ENCODE data around the gene ZNF77. TPM values are rescaled to one million over a fixed set of nuclear protein-coding genes. Genes with fewer than 3 reads are reported as not detected.

ZNF77 gene
- total and polyA plus RNA-seq, 10 of the 15 experiments (the other 5 are each of a cell fraction or from before 2014, with no cell fraction given) = 1.9 to 4.7 (median 3.0) TPM

DNA sequence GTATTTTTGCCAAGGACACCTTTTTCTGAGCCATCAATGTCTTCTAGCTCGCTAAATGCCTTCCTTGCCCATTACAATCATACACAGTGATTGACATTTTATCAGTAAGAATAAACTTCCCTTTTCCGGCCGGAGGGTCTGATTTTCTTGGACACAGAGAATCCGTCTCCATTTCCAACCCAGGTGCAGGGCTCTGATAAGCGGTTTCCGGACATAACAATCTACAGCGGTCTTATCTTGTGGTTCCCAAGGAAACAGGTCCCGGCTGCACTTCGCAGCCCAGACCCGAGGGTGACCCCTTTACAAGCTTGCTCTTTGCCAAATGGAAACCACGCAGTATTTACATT lies 5.1 kb upstream of the ZNF77 start (continued):
- peak in 1 of 2 experiments; percentile 13; a peak in 1 of 4 replicates for TF ChIP-seq IKZF2 (IDR thresholded peaks at IDR 0.05)

DNA sequence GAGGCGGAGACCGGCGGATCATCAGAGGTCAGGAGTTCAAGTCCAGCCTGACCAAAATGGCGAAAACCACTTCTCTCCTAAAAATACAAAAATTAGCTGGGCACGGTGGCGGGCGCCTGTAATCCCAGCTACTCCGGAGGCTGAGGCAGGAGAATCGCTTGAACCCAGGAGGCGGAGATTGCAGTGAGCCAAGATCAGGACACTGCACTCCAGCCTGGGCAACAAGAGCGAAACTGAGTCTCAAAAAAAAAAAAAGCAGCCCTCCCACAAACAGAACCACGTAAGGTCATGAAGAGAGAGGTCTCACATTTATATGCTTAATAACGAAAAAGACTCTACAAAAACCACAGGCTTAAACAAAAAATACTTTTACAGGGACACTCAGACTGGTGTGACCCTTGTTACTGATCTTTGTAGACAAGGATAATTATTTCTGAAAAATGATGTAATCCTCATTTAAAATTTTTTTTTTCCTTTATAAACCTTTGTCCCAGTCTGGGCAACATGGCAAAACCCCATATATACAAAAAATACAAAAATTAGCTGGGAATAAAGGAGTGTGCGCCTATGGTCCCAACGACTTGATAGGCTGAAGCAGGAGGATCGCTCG lies 909 bp upstream of the ZNF77 start:
- Histone ChIP-seq H2AFZ (ENCODE audit: control insufficient read depth, low read depth, low read length) (peak overlapping the region; percentile 96), H3K36me3 (ENCODE audit: control insufficient read depth in 2 of 2, insufficient read depth in 2 of 2, low read length in 1 of 2) (no peaks in the 10 kb centered on the region), H3K27ac (ENCODE audit: control insufficient read depth, insufficient read depth) (peak overlapping the region; percentile 70), H3K4me3 (peak overlapping the region; percentile 69; the same call in 1 of the 2 replicates), H3K27me3 (replicated peaks in 1 of 2; ENCODE audit: control insufficient read depth in 2 of 2, insufficient read depth in 2 of 2, low read length in 1 of 2) (no peaks in the 10 kb centered on the region), H4K20me1 (ENCODE audit: control insufficient read depth, insufficient read depth) (no peaks in the 10 kb centered on the region), H3K9me3 (replicated peaks; ENCODE audit: control insufficient read depth, insufficient read depth, low read length) (no peaks in the 10 kb centered on the region), H3K79me2 (ENCODE audit: control insufficient read depth, insufficient read depth, low read length) (peaks cover 17% of the 10 kb centered on the region), H3K9ac (ENCODE audit: control insufficient read depth, insufficient read depth, low read length) (no peak overlapping the region), H3K4me1 (ENCODE audit: control insufficient read depth, insufficient read depth, low read length) (peaks cover 5% of the 10 kb centered on the region), H3K4me2 (ENCODE audit: control insufficient read depth, insufficient read depth) (peak overlapping the region; percentile 78)
- WGBS (ENCODE audit: insufficient coverage, insufficient replicate concordance, low lambda C conversion rate, missing lambda C conversion rate) = 49% methylated on average over 17 of the region's 17 CpGs
- ChIA-PET CTCF (interaction anchor here (0.7 to 1.2 kb wide), 2 partner anchors 58 to 359 kb away, joined by 3 read pairs; no protein-coding TSS in a partner anchor), POLR2A (no interaction called here), SMC1A (ENCODE audit: uncharacterized antibody, unreplicated experiment) (no interaction called here), RAD21 (ENCODE audit: unreplicated experiment) (no interaction called here)
- ATAC-seq (no peak), DNase-seq (ENCODE audit: low read depth, low spot score) (no peak), FAIRE-seq (no peak)
- intact Hi-C loops (cut with micrococcal nuclease; ENCODE audit: unreplicated experiment) = loop anchor here (10.0 kb wide), 1 partner anchor 61 kb away; no protein-coding TSS in a partner anchor
- in situ Hi-C loops (cut with MboI) = no loop called here
- no TSS peak for BruUV-seq (replicated peaks)
- no peak for TF ChIP-seq EZH2 (IDR thresholded peaks at IDR 0.05; ENCODE audit: borderline replicate concordance, control insufficient read depth, low read depth, low read length)
- TF ChIP-seq POU2F2 (IDR thresholded peaks at IDR 0.05; ENCODE audit: borderline replicate concordance, low read depth, low read length) = no peak
- no peak for TF ChIP-seq ZNF384 (IDR thresholded peaks at IDR 0.05; ENCODE audit: borderline replicate concordance, low read depth, low read length)
- TF ChIP-seq SMAD5 (IDR thresholded peaks at IDR 0.05; ENCODE audit: low read depth) = no peak
- no peak for TF ChIP-seq STAT3 (IDR thresholded peaks at IDR 0.05; ENCODE audit: low read depth, low read length)
- no peak for TF ChIP-seq NR2C1 (IDR thresholded peaks at IDR 0.05)
- no peak for TF ChIP-seq CBFB (IDR thresholded peaks at IDR 0.05; ENCODE audit: low read depth)
- TF ChIP-seq RB1 (IDR thresholded peaks at IDR 0.05; ENCODE audit: borderline replicate concordance) = no peak
- no peak for TF ChIP-seq ZSCAN29 (IDR thresholded peaks at IDR 0.05)
- no peak for TF ChIP-seq SREBF2 (IDR thresholded peaks at IDR 0.05; ENCODE audit: low read length)
- no peak for TF ChIP-seq POLR2AphosphoS2 (IDR thresholded peaks at IDR 0.05; ENCODE audit: low read depth, low read length)
- TF ChIP-seq JUNB (IDR thresholded peaks at IDR 0.05) = no peak
- TF ChIP-seq, protein P1, sequence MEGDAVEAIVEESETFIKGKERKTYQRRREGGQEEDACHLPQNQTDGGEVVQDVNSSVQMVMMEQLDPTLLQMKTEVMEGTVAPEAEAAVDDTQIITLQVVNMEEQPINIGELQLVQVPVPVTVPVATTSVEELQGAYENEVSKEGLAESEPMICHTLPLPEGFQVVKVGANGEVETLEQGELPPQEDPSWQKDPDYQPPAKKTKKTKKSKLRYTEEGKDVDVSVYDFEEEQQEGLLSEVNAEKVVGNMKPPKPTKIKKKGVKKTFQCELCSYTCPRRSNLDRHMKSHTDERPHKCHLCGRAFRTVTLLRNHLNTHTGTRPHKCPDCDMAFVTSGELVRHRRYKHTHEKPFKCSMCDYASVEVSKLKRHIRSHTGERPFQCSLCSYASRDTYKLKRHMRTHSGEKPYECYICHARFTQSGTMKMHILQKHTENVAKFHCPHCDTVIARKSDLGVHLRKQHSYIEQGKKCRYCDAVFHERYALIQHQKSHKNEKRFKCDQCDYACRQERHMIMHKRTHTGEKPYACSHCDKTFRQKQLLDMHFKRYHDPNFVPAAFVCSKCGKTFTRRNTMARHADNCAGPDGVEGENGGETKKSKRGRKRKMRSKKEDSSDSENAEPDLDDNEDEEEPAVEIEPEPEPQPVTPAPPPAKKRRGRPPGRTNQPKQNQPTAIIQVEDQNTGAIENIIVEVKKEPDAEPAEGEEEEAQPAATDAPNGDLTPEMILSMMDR (IDR thresholded peaks at IDR 0.05 in 2 of 3, conservative IDR thresholded peaks at IDR 0.05 in 1 of 3; ENCODE audit: control insufficient read depth in 2 of 3, extremely low read depth in 1 of 3, insufficient read depth in 1 of 3, low read depth in 3 of 3, low read length in 3 of 3) = no peak
- no peak for TF ChIP-seq EP300 (IDR thresholded peaks at IDR 0.05; ENCODE audit: borderline replicate concordance in 1 of 2, control insufficient read depth in 1 of 2, low read depth in 2 of 2, low read length in 2 of 2)
- TF ChIP-seq, protein P2, sequence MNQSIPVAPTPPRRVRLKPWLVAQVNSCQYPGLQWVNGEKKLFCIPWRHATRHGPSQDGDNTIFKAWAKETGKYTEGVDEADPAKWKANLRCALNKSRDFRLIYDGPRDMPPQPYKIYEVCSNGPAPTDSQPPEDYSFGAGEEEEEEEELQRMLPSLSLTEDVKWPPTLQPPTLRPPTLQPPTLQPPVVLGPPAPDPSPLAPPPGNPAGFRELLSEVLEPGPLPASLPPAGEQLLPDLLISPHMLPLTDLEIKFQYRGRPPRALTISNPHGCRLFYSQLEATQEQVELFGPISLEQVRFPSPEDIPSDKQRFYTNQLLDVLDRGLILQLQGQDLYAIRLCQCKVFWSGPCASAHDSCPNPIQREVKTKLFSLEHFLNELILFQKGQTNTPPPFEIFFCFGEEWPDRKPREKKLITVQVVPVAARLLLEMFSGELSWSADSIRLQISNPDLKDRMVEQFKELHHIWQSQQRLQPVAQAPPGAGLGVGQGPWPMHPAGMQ (IDR thresholded peaks at IDR 0.05; ENCODE audit: borderline replicate concordance) = no peak
- no peak for TF ChIP-seq EED (IDR thresholded peaks at IDR 0.05; ENCODE audit: low read depth)

All from GM12878 (cell line).